RKO (cell line): ENCODE results near the gene C9.
"Not testable (repeated sequence)": the region's sequence is repeated elsewhere in the genome, so short reads cannot be mapped to it uniquely, and the experiment has no call there.

Experiments used
- DNase-seq: peaks from one replicate; pipeline ENCODE4 v3.0.0-alpha.2; 2016; ENCODE audit warnings: low spot score

Gene C9

DNA sequence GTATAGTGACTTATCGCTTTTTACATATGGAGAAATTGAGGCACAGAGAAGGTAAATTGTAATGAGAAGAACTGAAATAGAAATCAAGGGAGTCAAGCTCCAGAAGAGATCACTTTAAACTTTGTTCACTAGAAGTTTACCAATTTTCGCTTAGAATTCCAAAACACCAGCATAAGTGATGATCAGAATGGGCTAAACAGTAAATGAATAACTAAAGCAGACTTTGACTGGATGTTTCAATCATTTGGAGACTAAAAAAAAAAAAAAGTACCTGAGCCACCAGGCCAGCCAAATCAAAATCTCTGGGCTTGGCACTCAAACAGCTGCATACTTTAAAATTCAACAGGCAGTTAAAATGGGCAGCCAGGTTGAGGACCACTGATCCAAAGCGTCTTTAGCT is 106.7 kb downstream of the C9 start:
- no peak for DNase-seq

DNA sequence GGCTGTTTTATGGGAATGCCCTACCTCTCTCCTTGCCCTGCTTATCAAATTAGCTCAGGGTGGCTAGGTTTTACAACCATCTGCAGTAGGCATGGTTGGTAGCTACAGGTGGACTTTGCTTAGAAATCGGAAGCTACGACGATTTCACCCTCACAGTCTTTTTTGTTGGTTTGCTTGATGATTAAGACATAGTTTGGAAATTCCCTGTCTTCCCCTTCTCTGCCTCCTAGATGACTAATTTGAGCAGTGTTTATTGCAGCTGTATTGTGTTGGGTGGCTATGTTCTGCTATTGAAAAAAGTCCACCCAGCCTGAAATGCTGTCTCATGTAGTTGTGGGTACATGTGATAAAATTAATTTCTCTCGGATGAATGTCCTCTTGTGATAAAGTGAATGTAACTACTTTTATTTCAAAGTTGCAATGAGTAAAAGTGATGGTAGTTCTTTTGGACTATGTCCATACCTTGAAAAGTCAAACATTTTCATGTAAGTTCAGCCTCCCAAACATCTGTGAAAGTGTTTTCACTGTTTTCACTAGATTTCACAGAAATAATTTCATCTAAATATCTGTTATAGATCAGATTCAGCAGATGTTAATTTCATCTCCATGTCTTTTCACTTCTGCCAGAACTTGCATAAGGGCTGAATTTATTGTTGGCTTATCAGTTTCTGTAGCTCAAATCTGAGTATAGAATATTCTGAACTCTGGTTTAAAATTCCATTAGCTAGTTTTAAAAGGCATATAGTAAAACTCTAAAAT is 107.6 kb downstream of the C9 start:
- no peak for DNase-seq

DNA sequence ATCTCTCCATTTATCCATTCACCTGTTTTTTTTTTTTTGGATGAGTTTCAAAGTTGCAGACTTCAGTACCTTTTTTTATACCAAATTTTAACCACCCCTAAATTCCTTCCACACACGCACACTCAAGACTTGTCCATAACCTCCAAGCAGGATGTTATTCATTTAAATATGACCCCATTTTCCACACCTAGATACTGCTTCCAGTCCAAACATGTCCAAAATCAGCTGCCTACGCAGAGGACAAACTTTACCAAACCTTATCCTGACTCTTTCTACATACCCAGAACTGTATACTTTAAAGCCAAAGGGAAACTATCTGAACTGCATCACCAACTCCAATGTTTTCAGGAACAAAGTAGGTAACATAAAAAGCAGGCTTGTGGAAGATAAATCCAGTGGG is 108.9 kb downstream of the C9 start:
- DNase-seq: no peak

DNA sequence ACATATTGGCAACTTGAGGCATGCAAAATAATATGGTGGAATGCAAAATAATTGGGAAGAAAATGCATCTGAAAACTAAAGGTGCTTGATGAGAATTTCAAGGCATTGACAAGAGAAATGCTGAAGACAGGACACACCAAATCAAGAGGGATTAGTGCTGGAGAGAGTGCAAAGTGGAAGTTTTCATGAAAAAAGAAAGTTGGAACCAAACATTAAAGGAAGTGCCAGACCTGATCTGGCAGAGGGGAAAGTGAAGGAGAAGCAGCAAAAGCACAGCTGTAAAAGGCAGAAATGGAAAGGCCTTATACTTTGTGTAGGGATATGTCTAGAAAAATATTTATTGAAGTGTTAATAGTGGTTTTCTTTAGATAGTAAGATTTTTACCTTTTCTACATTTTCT is 109.6 kb downstream of the C9 start:
- DNase-seq: no peak

DNA sequence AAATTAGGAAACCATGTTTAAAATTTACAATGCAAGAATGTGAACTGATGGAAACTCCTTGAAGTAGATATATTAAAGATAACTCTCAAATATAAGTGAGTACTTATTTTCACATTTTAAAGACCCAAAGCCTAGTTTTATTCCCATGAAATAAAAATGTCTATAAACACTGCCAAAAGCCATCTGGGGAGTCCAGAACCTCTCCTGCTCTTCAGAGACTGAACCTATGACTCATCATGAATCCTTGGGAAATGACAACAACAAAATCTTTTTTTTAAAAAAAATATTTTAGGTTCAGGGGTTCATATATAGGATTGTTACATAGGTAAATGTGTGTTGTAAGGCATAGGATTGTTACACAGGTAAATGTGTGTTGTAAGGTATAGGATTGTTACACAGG is 111.1 kb downstream of the C9 start:
- DNase-seq: peak; percentile 5

DNA sequence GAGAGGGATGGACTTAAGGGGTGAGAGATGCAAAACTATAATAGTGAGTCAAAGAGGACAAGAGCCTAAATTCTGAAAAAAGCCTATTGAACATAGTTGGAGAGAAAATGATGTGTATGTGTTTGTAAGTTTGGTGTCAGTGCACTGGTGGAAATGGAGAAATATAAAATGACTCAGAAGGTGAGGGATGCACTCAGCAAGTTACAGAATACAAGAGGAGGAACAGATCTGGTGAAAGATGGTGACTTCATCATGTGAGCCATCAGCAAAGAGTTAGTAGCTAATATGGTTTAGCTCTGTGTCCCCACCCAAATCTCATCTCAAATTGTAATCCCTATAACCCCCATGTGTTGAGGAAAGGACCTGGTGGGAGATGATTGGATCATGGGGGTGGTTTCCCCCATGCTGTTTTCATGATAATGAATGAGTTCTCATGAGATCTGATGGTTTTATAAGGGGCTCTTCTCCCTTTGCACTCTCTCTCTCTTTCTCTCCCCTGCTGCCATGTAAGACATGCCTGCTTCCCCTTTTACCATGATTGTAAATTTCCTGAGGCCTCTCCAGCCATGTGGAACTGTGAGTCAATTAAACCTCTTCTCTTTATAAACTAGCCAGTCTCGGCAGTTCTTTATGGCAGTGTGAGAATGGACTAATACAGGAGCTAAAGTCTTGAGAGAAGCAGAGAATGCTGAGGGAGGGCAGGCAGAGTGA is 114.6 kb downstream of the C9 start:
- DNase-seq: no peak

DNA sequence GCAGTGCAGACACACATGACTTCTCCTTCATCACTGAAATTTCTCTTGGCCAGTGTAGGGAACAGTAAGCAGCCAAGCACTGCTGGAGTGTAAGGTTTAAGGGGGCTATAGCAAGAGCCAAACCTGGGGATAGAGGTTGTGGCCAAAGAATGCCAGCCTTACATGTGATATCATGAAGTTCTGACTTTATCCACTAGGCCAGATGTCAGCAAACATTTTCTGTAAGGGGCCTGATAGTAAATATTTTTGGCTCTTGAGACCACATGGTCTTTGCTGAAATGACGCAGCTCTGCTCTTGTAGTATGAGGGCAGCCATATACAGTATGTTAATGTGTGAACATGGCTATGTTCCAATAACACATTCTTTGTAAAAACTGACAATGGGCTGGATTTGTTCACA is 115.2 kb downstream of the C9 start:
- no peak for DNase-seq

DNA sequence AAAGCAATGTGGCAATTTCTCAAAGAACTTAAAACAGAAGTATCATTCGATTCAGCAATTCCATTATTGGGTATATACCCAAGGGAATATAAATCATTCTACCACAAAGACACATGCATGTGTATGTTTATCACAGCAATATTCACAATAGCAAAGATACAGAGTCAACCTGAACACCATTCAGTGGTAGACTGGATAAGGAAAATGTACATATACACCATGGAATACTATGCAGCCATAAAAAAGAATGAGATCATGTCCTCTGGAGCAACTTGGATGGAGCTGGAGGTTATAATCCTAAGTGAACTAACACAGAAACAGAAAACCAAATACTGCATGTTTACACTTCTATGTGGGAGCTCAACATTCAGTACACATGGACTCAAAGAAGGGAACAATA is 123.5 kb downstream of the C9 start:
- DNase-seq: no peak

DNA sequence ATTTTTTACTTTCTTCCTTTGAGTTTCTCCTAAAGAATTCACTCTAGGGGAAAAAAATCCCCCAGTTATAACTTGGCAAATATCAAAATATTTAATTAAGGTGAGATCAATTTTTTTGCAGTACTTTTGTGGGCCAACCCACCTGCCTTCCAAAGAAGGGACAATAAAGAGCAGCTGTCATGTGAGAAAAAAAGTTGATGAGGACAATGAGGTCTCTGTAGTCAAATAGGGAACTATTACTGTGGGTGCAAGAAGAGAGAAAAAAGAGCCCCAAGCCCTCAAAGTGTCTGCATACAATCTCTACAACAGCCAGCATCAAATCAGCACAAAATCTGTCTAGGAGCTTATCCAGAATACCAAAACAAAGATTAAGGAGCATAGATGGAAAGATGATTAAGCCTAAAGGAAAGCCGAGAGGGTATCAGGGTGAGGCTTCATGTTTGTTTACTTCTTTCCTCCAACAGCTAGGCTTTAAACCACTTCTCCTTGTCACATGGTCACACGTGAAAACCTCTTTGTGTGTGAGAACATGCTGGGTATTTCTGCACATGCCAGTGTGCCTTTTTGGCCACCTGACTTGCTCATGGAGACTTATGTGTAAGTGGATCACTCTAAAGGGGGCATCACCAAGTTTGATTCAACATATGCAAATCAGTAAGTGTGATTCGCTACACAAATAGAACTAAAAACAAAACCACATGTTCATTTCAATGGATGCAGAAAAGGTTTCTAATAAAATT is 125.8 kb downstream of the C9 start:
- no peak for DNase-seq

DNA sequence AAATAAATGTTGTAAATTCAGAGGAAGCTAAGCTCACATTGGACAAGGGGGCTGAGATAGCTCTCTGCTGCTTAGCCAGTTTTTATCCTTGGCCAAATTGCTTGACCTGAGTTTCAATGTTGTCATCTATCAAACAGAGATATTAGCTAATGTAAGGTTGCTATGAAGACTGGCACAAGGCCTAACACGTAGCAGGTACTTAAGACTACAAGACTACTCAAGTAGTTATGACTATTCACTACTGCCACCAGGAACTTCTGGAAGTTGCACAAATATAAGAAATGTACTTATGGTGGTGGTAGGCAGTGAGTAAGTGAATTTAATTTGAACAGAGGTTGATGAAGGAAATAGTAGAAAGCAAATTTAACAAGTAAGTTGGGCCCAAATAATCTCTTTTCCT is 127.6 kb downstream of the C9 start:
- no peak for DNase-seq

DNA sequence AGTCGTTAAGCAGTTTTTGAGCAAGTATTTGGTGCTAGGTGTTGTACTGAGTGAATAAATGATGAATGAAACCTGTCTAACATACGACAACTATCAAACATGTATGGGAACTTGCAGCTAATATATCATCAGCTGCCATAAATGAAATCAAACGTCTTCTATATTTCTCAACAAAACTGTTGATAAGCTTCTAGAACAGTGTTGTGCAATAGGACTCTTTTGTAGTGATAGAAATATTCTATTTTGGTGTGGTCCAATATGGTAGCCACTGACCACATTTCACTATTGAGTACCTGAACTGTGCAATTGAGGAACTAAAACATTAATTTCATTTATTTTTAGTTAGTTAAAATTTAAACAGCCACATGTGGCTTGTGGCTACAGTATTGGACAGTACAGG is 128.6 kb downstream of the C9 start:
- no peak for DNase-seq

DNA sequence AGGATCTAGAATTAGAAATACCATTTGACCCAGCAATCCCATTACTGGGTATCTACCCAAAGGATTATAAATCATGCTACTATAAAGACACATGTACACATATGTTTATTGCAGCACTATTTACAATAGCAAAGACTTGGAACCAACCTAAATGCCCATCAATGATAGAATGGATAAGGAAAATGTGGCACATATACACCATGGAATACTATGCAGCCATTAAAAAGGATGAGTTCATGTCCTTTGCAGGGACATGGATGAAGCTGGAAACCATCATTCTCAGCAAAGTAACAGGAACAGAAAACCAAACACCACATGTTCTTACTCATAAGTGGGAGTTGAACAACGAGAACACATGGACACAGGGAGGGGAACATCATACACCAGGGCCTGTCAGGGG is 129.8 kb downstream of the C9 start:
- DNase-seq: not testable (repeated sequence)
